Measurements from ENCODE around the gene SLIT3.

SLIT3 gene

GRCh38 chr5:168691891-168692290 lies 609.0 kb downstream of the SLIT3 start:
- no peak for TF ChIP-seq FOXP2 (optimal IDR thresholded peaks at IDR 0.05; ENCODE audit: control extremely low read depth, extremely low read length, insufficient read depth)
- TF ChIP-seq EZH2 (IDR thresholded peaks at IDR 0.05): no peak
- no peak for TF ChIP-seq POLR2AphosphoS5 (IDR thresholded peaks at IDR 0.05; ENCODE audit: borderline replicate concordance, low read depth, low read length)
- no peak overlapping the region for H3K9ac ChIP-seq (ENCODE audit: insufficient read length)
- no peak overlapping the region for H3K4me3 ChIP-seq
- H3K9me3 ChIP-seq (ENCODE audit: low read depth, low read length): no peaks in the 10 kb centered on the region
- H3K27ac ChIP-seq: no peak overlapping the region
- no peaks in the 10 kb centered on the region for H3K36me3 ChIP-seq (ENCODE audit: insufficient read depth, low read length)
- no peak for DNase-seq (ENCODE audit: low read depth, low spot score)

GRCh38 chr5:168689260-168689659 lies 611.7 kb downstream of the SLIT3 start:
- DNase-seq (ENCODE audit: low read depth, low spot score): no peak
- Histone ChIP-seq H3K9me3 (ENCODE audit: low read depth, low read length) (no peaks in the 10 kb centered on the region), H3K9ac (ENCODE audit: insufficient read length) (no peak overlapping the region), H3K27ac (no peak overlapping the region), H3K4me3 (no peak overlapping the region), H3K36me3 (ENCODE audit: insufficient read depth, low read length) (no peaks in the 10 kb centered on the region)
- TF ChIP-seq POLR2AphosphoS5 (IDR thresholded peaks at IDR 0.05; ENCODE audit: borderline replicate concordance, low read depth, low read length): no peak
- TF ChIP-seq EZH2 (IDR thresholded peaks at IDR 0.05): no peak
- TF ChIP-seq FOXP2 (optimal IDR thresholded peaks at IDR 0.05; ENCODE audit: control extremely low read depth, extremely low read length, insufficient read depth): no peak

GRCh38 chr5:168686837-168687236 lies 614.1 kb downstream of the SLIT3 start:
- no peaks in the 10 kb centered on the region for H3K9me3 ChIP-seq (ENCODE audit: low read depth, low read length)
- H3K27ac ChIP-seq: no peak overlapping the region
- H3K36me3 ChIP-seq (ENCODE audit: insufficient read depth, low read length): no peaks in the 10 kb centered on the region
- DNase-seq (ENCODE audit: low read depth, low spot score): no peak
- no peak overlapping the region for H3K9ac ChIP-seq (ENCODE audit: insufficient read length)
- no peak for TF ChIP-seq FOXP2 (optimal IDR thresholded peaks at IDR 0.05; ENCODE audit: control extremely low read depth, extremely low read length, insufficient read depth)
- no peak for TF ChIP-seq POLR2AphosphoS5 (IDR thresholded peaks at IDR 0.05; ENCODE audit: borderline replicate concordance, low read depth, low read length)
- no peak for TF ChIP-seq EZH2 (IDR thresholded peaks at IDR 0.05)
- no peak overlapping the region for H3K4me3 ChIP-seq

GRCh38 chr5:168685566-168685965 lies 615.4 kb downstream of the SLIT3 start:
- H3K4me3 ChIP-seq: no peak overlapping the region
- H3K9ac ChIP-seq (ENCODE audit: insufficient read length): no peak overlapping the region
- no peak for DNase-seq (ENCODE audit: low read depth, low spot score)
- no peak for TF ChIP-seq FOXP2 (optimal IDR thresholded peaks at IDR 0.05; ENCODE audit: control extremely low read depth, extremely low read length, insufficient read depth)
- TF ChIP-seq EZH2 (IDR thresholded peaks at IDR 0.05): no peak
- TF ChIP-seq POLR2AphosphoS5 (IDR thresholded peaks at IDR 0.05; ENCODE audit: borderline replicate concordance, low read depth, low read length): no peak
- H3K27ac ChIP-seq: no peak overlapping the region
- no peaks in the 10 kb centered on the region for H3K36me3 ChIP-seq (ENCODE audit: insufficient read depth, low read length)
- H3K9me3 ChIP-seq (ENCODE audit: low read depth, low read length): no peaks in the 10 kb centered on the region

GRCh38 chr5:168683927-168684295 lies 617.0 kb downstream of the SLIT3 start:
- Histone ChIP-seq H3K9ac (ENCODE audit: insufficient read length) (no peak overlapping the region), H3K36me3 (ENCODE audit: insufficient read depth, low read length) (no peaks in the 10 kb centered on the region), H3K9me3 (ENCODE audit: low read depth, low read length) (no peaks in the 10 kb centered on the region), H3K27ac (no peak overlapping the region), H3K4me3 (no peak overlapping the region)
- TF ChIP-seq EZH2 (IDR thresholded peaks at IDR 0.05) (no peak), FOXP2 (optimal IDR thresholded peaks at IDR 0.05; ENCODE audit: control extremely low read depth, extremely low read length, insufficient read depth) (no peak), POLR2AphosphoS5 (IDR thresholded peaks at IDR 0.05; ENCODE audit: borderline replicate concordance, low read depth, low read length) (no peak)
- no peak for DNase-seq (ENCODE audit: low read depth, low spot score)

GRCh38 chr5:168683247-168683926 lies 617.6 kb downstream of the SLIT3 start:
- TF ChIP-seq EZH2 (IDR thresholded peaks at IDR 0.05) (no peak), FOXP2 (optimal IDR thresholded peaks at IDR 0.05; ENCODE audit: control extremely low read depth, extremely low read length, insufficient read depth) (no peak), POLR2AphosphoS5 (IDR thresholded peaks at IDR 0.05; ENCODE audit: borderline replicate concordance, low read depth, low read length) (no peak)
- H3K36me3 ChIP-seq (ENCODE audit: insufficient read depth, low read length): no peaks in the 10 kb centered on the region

GRCh38 chr5:168681556-168682183 lies 619.3 kb downstream of the SLIT3 start:
- Histone ChIP-seq H3K27ac (no peak overlapping the region), H3K4me3 (no peak overlapping the region), H3K9me3 (ENCODE audit: low read depth, low read length) (no peaks in the 10 kb centered on the region), H3K9ac (ENCODE audit: insufficient read length) (no peak overlapping the region), H3K36me3 (ENCODE audit: insufficient read depth, low read length) (no peaks in the 10 kb centered on the region)
- TF ChIP-seq POLR2AphosphoS5 (IDR thresholded peaks at IDR 0.05; ENCODE audit: borderline replicate concordance, low read depth, low read length): no peak
- TF ChIP-seq EZH2 (IDR thresholded peaks at IDR 0.05): no peak
- TF ChIP-seq FOXP2 (optimal IDR thresholded peaks at IDR 0.05; ENCODE audit: control extremely low read depth, extremely low read length, insufficient read depth): no peak
- no peak for DNase-seq (ENCODE audit: low read depth, low spot score)

More at GRCh38 chr5:168683247-168683926, 617.6 kb downstream of the SLIT3 start:
- DNase-seq (ENCODE audit: low read depth, low spot score): no peak
- H3K9me3 ChIP-seq (ENCODE audit: low read depth, low read length): no peaks in the 10 kb centered on the region
- no peak overlapping the region for H3K9ac ChIP-seq (ENCODE audit: insufficient read length)
- no peak overlapping the region for H3K27ac ChIP-seq
- no peak overlapping the region for H3K4me3 ChIP-seq

- Histone ChIP-seq H3K9ac (ENCODE audit: insufficient read length) (no peak overlapping the region), H3K9me3 (ENCODE audit: low read depth, low read length) (no peaks in the 10 kb centered on the region), H3K4me3 (no peak overlapping the region), H3K27ac (no peak overlapping the region), H3K36me3 (ENCODE audit: insufficient read depth, low read length) (no peaks in the 10 kb centered on the region)
- DNase-seq (ENCODE audit: low read depth, low spot score): no peak
- TF ChIP-seq FOXP2 (optimal IDR thresholded peaks at IDR 0.05; ENCODE audit: control extremely low read depth, extremely low read length, insufficient read depth) (no peak), POLR2AphosphoS5 (IDR thresholded peaks at IDR 0.05; ENCODE audit: borderline replicate concordance, low read depth, low read length) (no peak), EZH2 (IDR thresholded peaks at IDR 0.05) (no peak)
Observed at GRCh38 chr5:168680395-168680794, 620.5 kb downstream of the SLIT3 start.

Measured in SK-N-MC (cell line).